ENCODE results near the gene PPARG. TPM values are rescaled to one million over a fixed set of nuclear protein-coding genes. Genes with fewer than 3 reads are reported as not detected.

The PPARG gene
- total RNA-seq, 1 donor from 2014 or later = 4.4 TPM

GRCh38 chr3:12442654-12443501 is 154.0 kb downstream of the PPARG start:
- Mint-ChIP-seq H3K9me3 (ENCODE audit: unreplicated experiment) (no peaks in the 10 kb centered on the region), H3K27me3 (ENCODE audit: unreplicated experiment) (no peaks in the 10 kb centered on the region), H3K36me3 (ENCODE audit: unreplicated experiment) (no peaks in the 10 kb centered on the region), H3K4me1 (ENCODE audit: unreplicated experiment) (peaks cover 54% of the 10 kb centered on the region), H3K4me3 (ENCODE audit: unreplicated experiment) (no peak overlapping the region), H3K27ac (ENCODE audit: unreplicated experiment) (peak overlapping the region; percentile 1)
- TF ChIP-seq CTCF (IDR thresholded peaks at IDR 0.05) = no peak
- no peak for DNase-seq (ENCODE audit: extremely low spot score, unreplicated experiment)

DNA sequence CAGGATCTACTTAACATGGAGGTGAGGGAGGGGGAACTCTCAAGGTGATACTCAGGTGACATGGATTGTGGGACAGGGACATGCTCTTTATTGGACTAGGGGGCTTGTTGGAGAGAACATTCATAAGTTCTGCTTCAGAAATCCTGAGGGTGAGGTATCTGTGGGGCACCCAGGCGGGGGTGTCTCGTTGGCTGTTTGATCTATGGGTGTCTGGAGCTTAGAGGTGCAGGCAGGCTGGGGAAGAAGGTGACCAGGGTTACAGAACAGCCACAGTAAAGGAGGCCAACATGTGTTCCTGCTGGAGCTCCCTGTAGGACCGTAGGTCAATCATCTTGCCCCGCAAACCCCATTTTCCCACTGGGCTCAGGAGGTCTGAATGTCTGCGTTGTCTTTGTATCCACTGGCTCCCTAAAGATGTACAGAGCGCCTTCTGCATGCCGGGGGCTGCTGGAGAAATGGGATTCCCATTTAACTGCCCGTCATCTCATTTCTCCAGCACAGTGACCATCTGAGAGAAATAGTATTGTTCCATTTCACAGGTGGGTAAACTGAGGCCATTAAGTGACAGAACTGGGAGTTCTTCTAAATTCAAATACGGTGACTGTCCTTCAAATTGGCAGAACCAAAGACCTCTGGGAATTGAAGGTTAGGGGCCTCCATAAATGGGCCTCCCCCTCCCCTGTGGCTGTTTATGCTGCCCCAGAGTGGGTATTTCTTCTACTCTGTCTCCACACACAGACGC is 155.1 kb downstream of the PPARG start:
- H3K4me3 Mint-ChIP-seq (ENCODE audit: unreplicated experiment) = no peak overlapping the region
- DNase-seq (ENCODE audit: extremely low spot score, unreplicated experiment) = no peak
- peaks cover 51% of the 10 kb centered on the region for H3K4me1 Mint-ChIP-seq (ENCODE audit: unreplicated experiment)
- no peak for TF ChIP-seq CTCF (IDR thresholded peaks at IDR 0.05)
- no peaks in the 10 kb centered on the region for H3K27me3 Mint-ChIP-seq (ENCODE audit: unreplicated experiment)
- H3K27ac Mint-ChIP-seq (ENCODE audit: unreplicated experiment) = peak overlapping the region; percentile 53
- H3K9me3 Mint-ChIP-seq (ENCODE audit: unreplicated experiment) = no peaks in the 10 kb centered on the region
- no peaks in the 10 kb centered on the region for H3K36me3 Mint-ChIP-seq (ENCODE audit: unreplicated experiment)

GRCh38 chr3:12444582-12445471 is 156.0 kb downstream of the PPARG start:
- Mint-ChIP-seq H3K4me3 (ENCODE audit: unreplicated experiment) (no peak overlapping the region), H3K27ac (ENCODE audit: unreplicated experiment) (peak overlapping the region; percentile 53), H3K9me3 (ENCODE audit: unreplicated experiment) (no peaks in the 10 kb centered on the region), H3K27me3 (ENCODE audit: unreplicated experiment) (no peaks in the 10 kb centered on the region), H3K36me3 (ENCODE audit: unreplicated experiment) (no peaks in the 10 kb centered on the region), H3K4me1 (ENCODE audit: unreplicated experiment) (peaks cover 42% of the 10 kb centered on the region)
- no peak for DNase-seq (ENCODE audit: extremely low spot score, unreplicated experiment)
- no peak for TF ChIP-seq CTCF (IDR thresholded peaks at IDR 0.05)

DNA sequence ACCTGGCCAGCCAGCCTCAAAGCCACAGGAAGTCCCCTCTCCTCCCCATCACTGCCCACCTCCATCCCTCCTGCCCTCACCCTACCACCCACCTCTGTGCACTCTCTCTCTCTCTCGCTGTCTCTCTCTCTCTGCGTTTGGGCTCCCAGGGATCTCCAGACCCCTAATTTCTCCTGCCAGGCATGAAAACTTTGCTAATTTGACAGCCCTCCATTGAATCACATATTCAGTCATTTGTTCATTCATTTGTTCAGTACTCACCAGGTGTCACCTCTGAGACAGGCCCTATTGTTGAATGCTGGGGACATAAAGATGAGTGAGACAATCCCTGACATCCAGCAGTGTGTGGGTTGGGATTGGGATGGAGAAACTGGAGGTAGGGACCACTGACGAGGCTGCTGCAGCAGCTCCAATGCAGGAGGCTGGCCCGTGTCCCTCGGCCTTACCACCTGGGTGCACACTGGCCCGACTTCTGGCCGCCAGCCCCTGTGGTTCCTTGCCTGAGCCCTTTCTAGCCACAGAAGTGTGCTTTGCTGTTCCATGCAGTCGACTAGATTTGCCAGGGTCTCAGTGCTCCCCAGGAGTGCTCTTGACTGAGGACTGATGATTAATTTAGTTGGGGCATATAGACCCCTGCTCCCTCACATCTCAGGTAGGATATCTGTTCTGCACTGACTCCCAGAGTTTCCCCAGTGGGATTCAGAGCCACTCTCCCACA is 156.8 kb downstream of the PPARG start:
- TF ChIP-seq CTCF (IDR thresholded peaks at IDR 0.05) = no peak
- H3K36me3 Mint-ChIP-seq (ENCODE audit: unreplicated experiment) = no peaks in the 10 kb centered on the region
- H3K4me1 Mint-ChIP-seq (ENCODE audit: unreplicated experiment) = peaks cover 34% of the 10 kb centered on the region
- no peaks in the 10 kb centered on the region for H3K9me3 Mint-ChIP-seq (ENCODE audit: unreplicated experiment)
- H3K27ac Mint-ChIP-seq (ENCODE audit: unreplicated experiment) = peak overlapping the region; percentile 53
- no peak overlapping the region for H3K4me3 Mint-ChIP-seq (ENCODE audit: unreplicated experiment)
- DNase-seq (ENCODE audit: extremely low spot score, unreplicated experiment) = no peak
- H3K27me3 Mint-ChIP-seq (ENCODE audit: unreplicated experiment) = no peaks in the 10 kb centered on the region

Measured in osteocyte (in vitro differentiated cells).